Fibroblast of villous mesenchyme (primary cell): ENCODE results near the gene FOXL1. TPM values are rescaled to one million over a fixed set of nuclear protein-coding genes. Genes with fewer than 3 reads are reported as not detected.

Source experiments
- DNase-seq: peaks from one replicate; pipeline ENCODE4 v3.0.0-alpha.2; 2010; ENCODE audit warnings: low read depth
- H3K4me3 ChIP-seq: 2 replicates; pipeline ENCODE4 v1.5.1; 2011; ENCODE audit warnings: low read depth, mild to moderate bottlenecking, low read length
- CTCF ChIP-seq: IDR thresholded peaks from 2 replicates; pipeline ENCODE4 v1.5.1; 2012; ENCODE audit warnings: low read depth, mild to moderate bottlenecking, low read length; ENCODE audit not compliant: insufficient read depth
- total RNA-seq: library from RNA; depleted of rRNA; stranded (reverse); fragments of >200 nt; gene quantifications from 2 replicates; pipeline ENCODE4 v1.2.3, GENCODE V29; 2012

Gene FOXL1
- total RNA-seq, 1 donor, result 0.86 TPM

- TF ChIP-seq CTCF, result no peak
- peak overlapping the region; percentile 36 for H3K4me3 ChIP-seq
- no peak for DNase-seq
Measured at GRCh38 chr16:86580063-86580790, 1.9 kb downstream of the FOXL1 start.

- H3K4me3 ChIP-seq, result no peak overlapping the region
- TF ChIP-seq CTCF, result no peak
- no peak for DNase-seq
Measured at GRCh38 chr16:86580791-86581170, 2.4 kb downstream of the FOXL1 start.

- DNase-seq, result no peak
- no peak for TF ChIP-seq CTCF
- H3K4me3 ChIP-seq, result no peak overlapping the region
Measured at GRCh38 chr16:86581458-86581857, 3.1 kb downstream of the FOXL1 start.

DNA sequence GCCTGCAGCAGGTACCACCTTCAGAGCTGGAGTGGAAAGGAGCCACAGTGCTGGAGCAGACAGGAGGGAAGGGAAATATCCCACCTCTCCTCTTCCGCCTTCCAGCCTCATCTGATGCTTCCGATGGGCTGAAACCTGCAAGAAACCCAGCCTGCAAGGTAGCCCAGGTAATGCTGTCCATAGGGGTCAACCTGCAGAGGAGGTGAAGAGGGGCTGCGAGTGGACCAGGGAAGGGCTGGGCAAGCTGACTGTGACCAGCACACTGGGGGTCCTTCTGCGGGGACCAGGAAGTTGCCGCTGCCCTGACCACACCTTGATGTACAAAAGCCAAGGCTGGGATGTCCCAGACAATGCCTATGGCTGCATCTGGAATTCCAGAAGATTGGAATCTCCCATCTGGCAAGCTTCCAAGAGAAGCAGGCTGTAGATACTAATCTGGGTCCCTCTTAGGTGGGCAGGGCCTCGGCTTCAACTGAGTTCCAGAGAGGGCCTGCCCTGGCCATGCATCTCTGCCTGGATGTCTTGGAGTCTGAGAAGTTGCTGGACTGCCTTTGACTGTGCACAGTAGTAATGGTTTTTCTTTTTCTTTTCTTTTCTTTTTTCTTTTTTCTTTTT, 5.8 kb downstream of the FOXL1 start:
- no peak overlapping the region for H3K4me3 ChIP-seq
- no peak for DNase-seq

GRCh38 chr16:86584726-86585721, 6.7 kb downstream of the FOXL1 start:
- DNase-seq, result peak; percentile 35
- no peak for TF ChIP-seq CTCF
- no peak overlapping the region for H3K4me3 ChIP-seq

More for the DNA sequence above, 5.8 kb downstream of the FOXL1 start:
- TF ChIP-seq CTCF, result no peak

DNA sequence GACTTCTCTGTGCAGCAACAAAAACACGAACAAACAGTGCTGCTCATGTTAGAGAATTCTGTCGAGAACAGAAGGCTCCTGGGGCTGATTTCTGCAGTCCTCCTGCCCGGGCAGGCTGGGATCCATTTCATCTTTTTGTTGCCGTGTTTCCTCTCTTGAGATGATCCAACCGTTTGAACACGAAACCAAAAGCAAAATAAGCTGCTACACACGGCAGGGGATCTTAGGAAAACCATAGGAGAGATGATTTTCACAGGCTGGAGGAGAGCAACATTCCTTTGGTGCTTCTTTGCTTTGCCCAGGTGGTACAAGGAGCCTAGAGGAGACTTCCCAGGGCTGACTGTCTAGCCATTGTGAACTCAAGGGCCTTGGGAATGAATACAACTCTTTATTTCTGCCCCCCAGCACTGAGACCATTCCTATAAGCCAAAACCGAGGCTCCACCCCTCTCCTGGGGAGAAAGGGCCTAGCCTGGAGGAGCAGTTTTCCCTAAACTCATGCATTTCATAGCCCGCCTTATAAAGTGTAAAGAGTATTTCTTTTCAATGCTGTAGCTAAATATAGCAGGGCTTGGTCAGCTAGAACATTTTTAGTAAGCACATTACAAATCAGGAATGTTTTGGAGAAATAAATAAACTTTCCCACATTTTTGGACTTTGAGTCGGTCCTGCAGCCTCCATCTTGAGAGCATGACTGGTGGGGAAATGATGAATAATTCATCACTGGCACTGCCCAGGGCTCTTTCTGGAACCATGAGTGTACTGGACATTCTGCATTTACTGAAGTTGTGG, 7.7 kb downstream of the FOXL1 start:
- no peak for TF ChIP-seq CTCF
- DNase-seq, result no peak
- H3K4me3 ChIP-seq, result no peak overlapping the region
